GM23248 (cell line): ENCODE data around the gene MEF2B.

Source experiments
- EZH2 ChIP-seq: fragments of 200-600 bp; sonication (generic); IDR thresholded peaks from 2 replicates; pipeline ENCODE4 v1.6.1; 2018; ENCODE audit warnings: antibody characterized with exemption, mild to moderate bottlenecking; ENCODE audit not compliant: insufficient read depth, poor library complexity, severe bottlenecking
- EZH2phosphoT487 ChIP-seq: fragments of 200-600 bp; sonication (generic); IDR thresholded peaks from 2 replicates; pipeline ENCODE4 v1.6.1; 2018; ENCODE audit warnings: antibody characterized with exemption, moderate library complexity, mild to moderate bottlenecking, low read depth; ENCODE audit not compliant: insufficient read depth

DNA sequence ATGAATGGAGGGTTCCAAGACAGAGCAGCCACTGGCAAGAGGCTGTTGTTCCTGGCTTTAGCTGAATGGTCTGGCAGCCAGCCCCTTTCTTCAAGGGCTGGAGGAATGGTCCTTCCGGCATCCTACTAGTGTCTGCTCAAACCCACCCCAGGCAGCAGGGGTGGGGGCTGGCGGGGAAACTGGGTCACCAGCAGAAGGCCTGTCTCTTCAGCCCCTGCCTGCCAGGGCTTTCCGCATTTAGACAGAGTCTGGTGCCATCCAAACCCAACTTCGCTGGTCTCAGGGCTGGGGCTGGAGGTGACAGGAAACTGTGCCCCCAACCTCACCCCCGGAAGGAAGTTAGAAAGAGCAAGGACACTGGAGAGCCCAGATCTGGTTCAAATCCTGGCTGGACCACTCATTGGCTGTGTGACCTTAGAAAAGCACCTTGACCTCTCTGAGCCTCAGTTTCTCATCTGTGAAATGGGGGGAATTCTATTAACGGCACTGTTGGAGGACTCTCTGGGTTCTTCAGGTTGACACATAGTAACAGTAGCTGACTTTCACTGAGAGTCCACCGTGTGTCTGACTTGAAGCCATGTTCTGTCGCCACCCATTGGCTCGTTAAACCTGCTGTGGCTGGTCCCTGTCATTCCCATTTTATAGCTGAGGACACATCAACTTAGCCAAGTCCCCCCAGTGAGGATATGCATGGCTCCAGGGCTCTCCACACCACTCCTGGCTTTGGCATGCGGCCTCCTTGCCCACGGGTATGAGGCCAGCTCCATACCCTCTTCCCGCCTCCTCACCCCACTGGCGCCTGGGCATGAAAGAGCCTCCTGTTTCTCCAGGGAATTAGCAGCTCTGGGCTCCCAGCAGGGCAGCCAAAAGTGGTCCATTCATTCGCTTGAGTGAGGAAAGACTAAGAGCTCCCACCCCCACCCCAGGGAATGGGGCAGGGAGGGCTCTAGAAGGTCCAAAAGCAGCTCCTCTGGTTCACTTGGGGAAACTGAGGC, 35.6 kb upstream of the MEF2B start:
- TF ChIP-seq EZH2phosphoT487, result no peak
- no peak for TF ChIP-seq EZH2
